Osteocyte (in vitro differentiated cells): ENCODE measurements around the gene TMPRSS11F. TPM values are rescaled to one million over a fixed set of nuclear protein-coding genes. Genes with fewer than 3 reads are reported as not detected.

Source experiments
- DNase-seq: peaks from one replicate; pipeline ENCODE4 v3.0.0; 2021; ENCODE audit warnings: mixed read lengths; ENCODE audit not compliant: unreplicated experiment; ENCODE audit errors: extremely low spot score
- H3K27ac Mint-ChIP-seq: one replicate; pipeline ENCODE4 v1.8.0; 2021; ENCODE audit warnings: mild to moderate bottlenecking, mixed read lengths; ENCODE audit not compliant: unreplicated experiment
- H3K27me3 Mint-ChIP-seq: one replicate; pipeline ENCODE4 v1.8.0; 2021; ENCODE audit warnings: mixed read lengths; ENCODE audit not compliant: unreplicated experiment
- H3K36me3 Mint-ChIP-seq: one replicate; pipeline ENCODE4 v1.8.0; 2021; ENCODE audit warnings: mixed read lengths; ENCODE audit not compliant: unreplicated experiment
- H3K4me1 Mint-ChIP-seq: one replicate; pipeline ENCODE4 v1.8.0; 2021; ENCODE audit warnings: mixed read lengths; ENCODE audit not compliant: unreplicated experiment
- H3K4me3 Mint-ChIP-seq: one replicate; pipeline ENCODE4 v1.8.0; 2021; ENCODE audit warnings: mild to moderate bottlenecking, moderate library complexity, mixed read lengths; ENCODE audit not compliant: unreplicated experiment
- H3K9me3 Mint-ChIP-seq: one replicate; pipeline ENCODE4 v1.8.0; 2021; ENCODE audit warnings: mixed read lengths; ENCODE audit not compliant: unreplicated experiment
- total RNA-seq: library from RNA; stranded (reverse); gene quantifications from 2 replicates; pipeline ENCODE4 v1.2.1, GENCODE V29; 2021
- TF ChIP-seq, protein P1 (sequence below): fragments of 200-600 bp; sonication (generic); IDR thresholded peaks from 2 replicates; pipeline ENCODE4 v1.5.0; 2021; ENCODE audit warnings: antibody characterized with exemption, mild to moderate bottlenecking, moderate library complexity

TMPRSS11F gene
- total RNA-seq, 1 donor from 2014 or later: not detected

DNA sequence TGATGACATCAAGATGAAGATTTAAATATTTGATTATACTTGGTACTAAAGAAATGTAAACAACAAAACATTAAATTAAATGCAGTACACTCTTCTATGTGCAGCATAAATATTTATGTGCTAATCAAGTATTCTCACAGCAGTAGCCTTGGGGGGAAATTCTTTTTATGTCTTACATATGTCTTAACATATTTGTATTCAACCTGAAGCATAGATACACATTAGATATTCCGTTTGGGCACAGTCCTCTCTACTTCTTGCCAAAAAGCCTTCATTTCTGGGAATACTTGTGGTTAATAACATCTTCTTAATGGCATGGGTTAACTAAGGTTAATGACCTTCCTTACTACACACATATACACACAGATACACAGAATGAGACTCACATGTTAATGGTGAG is 19.8 kb downstream of the TMPRSS11F start:
- H3K36me3 Mint-ChIP-seq: no peaks in the 10 kb centered on the region
- H3K9me3 Mint-ChIP-seq: no peaks in the 10 kb centered on the region
- peaks cover 3% of the 10 kb centered on the region for H3K27me3 Mint-ChIP-seq
- no peak overlapping the region for H3K4me3 Mint-ChIP-seq
- DNase-seq: no peak
- H3K4me1 Mint-ChIP-seq: no peaks in the 10 kb centered on the region
- no peak overlapping the region for H3K27ac Mint-ChIP-seq
- TF ChIP-seq, protein P1, sequence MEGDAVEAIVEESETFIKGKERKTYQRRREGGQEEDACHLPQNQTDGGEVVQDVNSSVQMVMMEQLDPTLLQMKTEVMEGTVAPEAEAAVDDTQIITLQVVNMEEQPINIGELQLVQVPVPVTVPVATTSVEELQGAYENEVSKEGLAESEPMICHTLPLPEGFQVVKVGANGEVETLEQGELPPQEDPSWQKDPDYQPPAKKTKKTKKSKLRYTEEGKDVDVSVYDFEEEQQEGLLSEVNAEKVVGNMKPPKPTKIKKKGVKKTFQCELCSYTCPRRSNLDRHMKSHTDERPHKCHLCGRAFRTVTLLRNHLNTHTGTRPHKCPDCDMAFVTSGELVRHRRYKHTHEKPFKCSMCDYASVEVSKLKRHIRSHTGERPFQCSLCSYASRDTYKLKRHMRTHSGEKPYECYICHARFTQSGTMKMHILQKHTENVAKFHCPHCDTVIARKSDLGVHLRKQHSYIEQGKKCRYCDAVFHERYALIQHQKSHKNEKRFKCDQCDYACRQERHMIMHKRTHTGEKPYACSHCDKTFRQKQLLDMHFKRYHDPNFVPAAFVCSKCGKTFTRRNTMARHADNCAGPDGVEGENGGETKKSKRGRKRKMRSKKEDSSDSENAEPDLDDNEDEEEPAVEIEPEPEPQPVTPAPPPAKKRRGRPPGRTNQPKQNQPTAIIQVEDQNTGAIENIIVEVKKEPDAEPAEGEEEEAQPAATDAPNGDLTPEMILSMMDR: no peak

DNA sequence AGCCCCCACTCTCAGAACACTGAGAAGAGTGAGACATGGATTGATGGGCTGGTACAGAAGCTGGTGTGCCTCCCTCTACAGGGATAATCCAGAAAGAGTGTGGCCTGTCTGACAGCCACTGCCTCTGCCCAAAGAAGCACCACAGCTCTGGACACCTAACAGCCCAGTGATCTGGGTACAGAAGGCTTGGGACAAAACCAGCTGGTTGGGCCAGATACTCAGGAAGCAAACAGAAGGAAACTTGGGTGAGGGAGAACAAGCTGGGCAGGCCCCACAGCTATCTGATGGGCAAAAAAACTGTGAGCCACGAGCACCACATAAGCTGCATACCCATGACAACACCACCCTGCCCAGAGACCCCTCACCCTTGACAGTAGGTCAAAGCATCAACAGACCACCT is 46.9 kb downstream of the TMPRSS11F start:
- TF ChIP-seq, protein P1: no peak
- H3K27ac Mint-ChIP-seq: no peak overlapping the region
- no peak overlapping the region for H3K4me3 Mint-ChIP-seq
- H3K4me1 Mint-ChIP-seq: no peaks in the 10 kb centered on the region
- no peak for DNase-seq
- H3K27me3 Mint-ChIP-seq: no peaks in the 10 kb centered on the region
- peaks cover 18% of the 10 kb centered on the region for H3K9me3 Mint-ChIP-seq
- no peaks in the 10 kb centered on the region for H3K36me3 Mint-ChIP-seq

- Mint-ChIP-seq H3K27ac (no peak overlapping the region), H3K36me3 (no peaks in the 10 kb centered on the region), H3K4me1 (no peaks in the 10 kb centered on the region), H3K4me3 (no peak overlapping the region), H3K27me3 (no peaks in the 10 kb centered on the region), H3K9me3 (no peaks in the 10 kb centered on the region)
- TF ChIP-seq, protein P1: no peak
- no peak for DNase-seq
Measured at GRCh38 chr4:68079928-68080327, 49.7 kb downstream of the TMPRSS11F start.

DNA sequence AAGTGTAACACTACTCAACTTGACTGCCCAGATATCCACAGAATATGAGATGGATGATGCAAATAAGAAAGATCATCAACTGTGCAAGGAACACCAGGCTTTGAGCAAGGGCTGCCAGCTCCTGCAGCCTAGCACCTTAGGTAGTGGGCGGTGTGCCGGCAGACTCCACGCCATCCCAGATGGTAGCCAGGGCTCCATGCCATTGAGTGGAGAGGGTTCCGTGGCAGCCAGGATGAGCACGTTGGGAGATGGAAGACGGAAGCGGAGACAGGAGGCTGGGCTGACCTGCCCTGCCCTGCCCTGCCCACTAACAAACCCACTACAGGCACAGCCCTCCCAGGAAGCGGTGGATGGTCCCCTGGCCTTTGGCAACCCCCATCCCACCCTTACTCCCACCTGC is 51.9 kb downstream of the TMPRSS11F start:
- Mint-ChIP-seq H3K4me3 (no peak overlapping the region), H3K27me3 (peaks cover 2% of the 10 kb centered on the region), H3K36me3 (no peaks in the 10 kb centered on the region), H3K27ac (no peak overlapping the region), H3K4me1 (no peaks in the 10 kb centered on the region), H3K9me3 (no peaks in the 10 kb centered on the region)
- DNase-seq: no peak
- TF ChIP-seq, protein P1: no peak

DNA sequence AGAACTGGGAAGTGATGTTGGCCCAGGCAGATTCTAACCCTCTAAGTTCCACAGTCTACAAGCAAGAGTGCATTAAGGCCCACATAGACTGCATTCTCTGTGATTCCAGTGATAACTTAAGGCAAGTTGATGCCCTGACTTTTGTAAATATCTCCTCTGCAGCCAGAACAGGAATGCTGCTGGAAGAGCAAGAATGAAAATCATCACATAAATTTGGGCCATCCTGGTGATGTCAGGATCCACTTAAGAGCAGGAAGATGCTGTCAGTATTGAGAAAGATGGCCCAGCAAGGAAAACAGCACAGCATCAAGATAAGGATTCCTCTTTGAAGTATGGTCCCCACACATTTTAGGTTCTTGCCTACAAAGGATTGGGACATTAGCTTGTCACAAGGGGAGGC is 52.4 kb downstream of the TMPRSS11F start:
- H3K4me1 Mint-ChIP-seq: no peaks in the 10 kb centered on the region
- DNase-seq: no peak
- H3K27me3 Mint-ChIP-seq: peaks cover 2% of the 10 kb centered on the region
- H3K36me3 Mint-ChIP-seq: no peaks in the 10 kb centered on the region
- no peaks in the 10 kb centered on the region for H3K9me3 Mint-ChIP-seq
- H3K4me3 Mint-ChIP-seq: no peak overlapping the region
- H3K27ac Mint-ChIP-seq: no peak overlapping the region
- TF ChIP-seq, protein P1: no peak
